C4-2B (cell line): Measurements from ENCODE around the gene SH3BP5.

Source experiments
- H3K27ac ChIP-seq: fragments of 450-650 bp; 2 replicates; pipeline ENCODE4 v1.5.1; 2017
- ZFX ChIP-seq: fragments of 450-650 bp; IDR thresholded peaks from 2 replicates; pipeline ENCODE4 v1.6.1; 2017
- TF ChIP-seq, protein P1 (sequence below): fragments of 450-650 bp; conservative IDR thresholded peaks from 2 replicates; pipeline ENCODE4 v1.5.1; 2017; ENCODE audit warnings: mild to moderate bottlenecking

SH3BP5 gene

DNA sequence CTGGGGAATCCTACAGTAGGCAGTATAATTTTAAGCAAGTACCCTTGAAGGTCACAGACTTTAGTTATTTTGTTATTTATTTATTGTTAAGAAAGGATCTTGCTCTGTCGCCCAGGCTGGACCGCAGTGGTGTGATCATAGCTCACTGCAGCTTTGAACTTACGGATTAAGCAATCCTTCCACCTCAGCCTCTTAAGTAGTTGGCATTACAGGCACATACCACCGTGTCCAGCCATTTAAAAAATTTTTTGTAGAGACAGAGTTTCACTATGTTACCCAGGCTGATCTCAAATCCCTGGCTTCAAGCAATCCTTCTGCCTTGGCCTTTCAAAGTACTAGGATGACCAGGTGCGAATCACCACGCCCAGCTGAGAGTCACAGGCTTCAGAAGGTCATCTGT lies 22.1 kb upstream of the SH3BP5 start:
- H3K27ac ChIP-seq, result no peak overlapping the region
- TF ChIP-seq ZFX, result no peak
- TF ChIP-seq, protein P1, sequence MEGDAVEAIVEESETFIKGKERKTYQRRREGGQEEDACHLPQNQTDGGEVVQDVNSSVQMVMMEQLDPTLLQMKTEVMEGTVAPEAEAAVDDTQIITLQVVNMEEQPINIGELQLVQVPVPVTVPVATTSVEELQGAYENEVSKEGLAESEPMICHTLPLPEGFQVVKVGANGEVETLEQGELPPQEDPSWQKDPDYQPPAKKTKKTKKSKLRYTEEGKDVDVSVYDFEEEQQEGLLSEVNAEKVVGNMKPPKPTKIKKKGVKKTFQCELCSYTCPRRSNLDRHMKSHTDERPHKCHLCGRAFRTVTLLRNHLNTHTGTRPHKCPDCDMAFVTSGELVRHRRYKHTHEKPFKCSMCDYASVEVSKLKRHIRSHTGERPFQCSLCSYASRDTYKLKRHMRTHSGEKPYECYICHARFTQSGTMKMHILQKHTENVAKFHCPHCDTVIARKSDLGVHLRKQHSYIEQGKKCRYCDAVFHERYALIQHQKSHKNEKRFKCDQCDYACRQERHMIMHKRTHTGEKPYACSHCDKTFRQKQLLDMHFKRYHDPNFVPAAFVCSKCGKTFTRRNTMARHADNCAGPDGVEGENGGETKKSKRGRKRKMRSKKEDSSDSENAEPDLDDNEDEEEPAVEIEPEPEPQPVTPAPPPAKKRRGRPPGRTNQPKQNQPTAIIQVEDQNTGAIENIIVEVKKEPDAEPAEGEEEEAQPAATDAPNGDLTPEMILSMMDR, result no peak

DNA sequence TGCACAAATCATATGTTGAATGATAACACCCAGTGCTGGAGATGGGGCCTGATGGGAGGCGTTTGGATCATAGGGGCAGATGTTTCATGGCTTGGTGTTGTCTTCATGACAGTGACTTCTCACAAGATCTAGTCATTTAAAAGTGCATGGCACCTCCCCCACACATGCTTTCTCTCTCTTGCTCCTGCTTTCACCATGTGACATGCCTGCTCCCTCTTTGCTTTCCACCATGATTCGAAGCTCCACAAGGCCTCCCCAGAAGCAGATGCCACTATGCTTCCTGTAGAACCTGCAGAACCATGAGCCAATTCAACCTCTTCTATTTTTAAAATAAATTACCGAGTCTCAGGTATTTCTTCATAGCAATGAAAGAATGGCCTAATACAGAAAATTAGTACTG lies 17.8 kb upstream of the SH3BP5 start:
- TF ChIP-seq, protein P1, result no peak
- TF ChIP-seq ZFX, result no peak
- no peak overlapping the region for H3K27ac ChIP-seq

DNA sequence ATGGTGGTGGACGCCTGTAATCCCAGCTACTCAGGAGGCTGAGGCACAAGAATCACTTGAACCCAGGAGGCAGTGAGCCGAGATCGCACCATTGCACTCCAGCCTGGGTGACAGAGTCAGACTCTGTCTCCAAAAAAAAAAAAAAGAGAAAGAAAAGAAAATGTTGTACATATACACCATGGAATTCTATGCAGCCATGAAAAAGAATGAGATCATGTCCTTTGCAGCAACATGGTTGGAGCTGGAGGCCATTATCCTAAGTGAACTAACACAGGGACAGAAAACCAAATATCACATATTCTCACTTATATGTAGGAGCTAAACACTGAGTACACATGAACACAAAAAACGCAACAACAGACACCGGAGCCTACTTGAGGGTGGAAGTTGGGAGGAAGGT lies 17.1 kb upstream of the SH3BP5 start:
- H3K27ac ChIP-seq, result peak overlapping the region; percentile 66

GRCh38 chr3:15348246-15348645 lies 15.9 kb upstream of the SH3BP5 start:
- peak overlapping the region; percentile 66; the same call in 1 of the 2 replicates for H3K27ac ChIP-seq

GRCh38 chr3:15347737-15348110 lies 15.3 kb upstream of the SH3BP5 start:
- H3K27ac ChIP-seq, result peak overlapping the region; percentile 44; the same call in 1 of the 2 replicates
- TF ChIP-seq, protein P1, result no peak
- TF ChIP-seq ZFX, result no peak

More at GRCh38 chr3:15348246-15348645, 15.9 kb upstream of the SH3BP5 start:
- TF ChIP-seq ZFX, result no peak
- TF ChIP-seq, protein P1, result no peak

GRCh38 chr3:15347063-15347736 lies 14.8 kb upstream of the SH3BP5 start:
- TF ChIP-seq ZFX, result no peak
- TF ChIP-seq, protein P1, result no peak
- H3K27ac ChIP-seq, result peak overlapping the region; percentile 44; the same call in 1 of the 2 replicates

DNA sequence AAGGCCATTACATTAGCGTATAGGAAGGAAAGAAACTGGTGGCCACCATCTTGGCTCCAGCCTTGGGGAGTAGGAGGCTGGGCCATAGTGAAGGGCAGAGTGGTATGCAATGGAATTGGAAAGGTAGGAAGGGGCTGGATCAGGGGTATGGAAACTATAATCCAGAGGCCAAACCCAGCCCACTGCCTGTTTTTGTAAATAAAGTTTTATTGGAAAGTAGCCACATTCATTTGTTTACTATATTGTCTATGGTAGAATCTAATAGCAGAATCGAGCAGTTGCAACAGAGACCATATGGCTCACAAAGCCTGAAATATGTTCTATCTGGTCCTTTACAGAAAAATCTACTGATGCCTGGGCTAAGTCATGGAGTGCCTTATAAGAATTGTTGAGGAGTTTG lies 14.1 kb upstream of the SH3BP5 start:
- TF ChIP-seq, protein P1, result no peak
- TF ChIP-seq ZFX, result no peak
- H3K27ac ChIP-seq, result no peak overlapping the region

DNA sequence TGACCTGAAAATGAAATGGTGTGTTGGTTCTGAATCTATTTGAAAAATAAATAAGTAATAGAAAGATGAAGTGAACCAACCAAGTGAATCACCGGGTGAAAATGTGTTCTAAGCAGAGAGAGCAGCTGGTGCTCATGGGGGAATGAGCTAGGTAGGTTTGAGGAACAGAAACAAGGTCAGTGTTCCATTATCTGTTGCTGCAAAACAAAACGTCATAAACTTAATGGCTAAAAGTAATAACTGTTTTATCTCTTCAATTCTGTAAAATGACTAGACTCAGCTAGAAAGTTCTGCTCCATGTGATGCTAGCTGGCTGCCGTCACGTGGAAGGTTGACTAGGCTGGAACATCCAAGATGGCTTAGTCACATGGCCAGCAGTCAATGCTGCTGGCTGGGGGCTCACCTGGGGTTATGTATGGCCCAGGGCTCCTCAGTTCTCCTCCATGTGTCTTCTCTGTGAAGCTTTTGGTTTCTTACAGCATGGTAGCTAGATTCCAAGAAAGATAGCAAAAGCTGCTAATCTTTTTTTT lies 13.3 kb upstream of the SH3BP5 start:
- no peak for TF ChIP-seq ZFX
- TF ChIP-seq, protein P1, result no peak
- no peak overlapping the region for H3K27ac ChIP-seq
